Fibroblast of pulmonary artery (primary cell): Measurements from ENCODE around the gene CA10.

Experiments used
- DNase-seq: peaks from one replicate; pipeline ENCODE4 v3.0.0-alpha.2; 2010; ENCODE audit warnings: low read depth
- H3K4me3 ChIP-seq: replicated peaks from 2 replicates; pipeline ENCODE4 v1.5.1; 2011; ENCODE audit warnings: low read depth, mild to moderate bottlenecking, control low read depth, low read length, moderate library complexity
- TF ChIP-seq, protein P1 (sequence below): IDR thresholded peaks from 2 replicates; pipeline ENCODE4 v1.5.1; 2011; ENCODE audit warnings: mild to moderate bottlenecking, control low read depth, low read length, inconsistent platforms; ENCODE audit errors: missing control alignments

CA10 gene

DNA sequence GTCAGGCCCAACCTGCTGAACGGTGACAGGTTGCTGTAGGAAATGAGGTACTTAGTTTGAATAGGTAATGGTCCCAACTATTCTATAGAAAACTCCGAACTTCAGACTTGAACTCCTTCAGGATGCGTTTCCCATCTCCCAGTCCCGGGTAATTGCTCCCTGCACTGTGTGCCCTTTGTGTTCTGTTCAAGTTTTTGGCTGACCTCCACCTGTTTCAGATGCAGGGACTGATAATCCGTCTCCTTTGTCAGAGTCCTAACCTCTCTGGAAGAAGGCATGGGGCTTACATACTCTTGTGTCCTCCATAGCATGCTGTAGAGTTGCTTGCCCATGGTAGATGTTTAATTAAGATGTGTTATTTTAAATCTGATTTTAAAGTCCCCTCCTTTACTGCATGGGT, 547.7 kb downstream of the CA10 start:
- no peak for DNase-seq

DNA sequence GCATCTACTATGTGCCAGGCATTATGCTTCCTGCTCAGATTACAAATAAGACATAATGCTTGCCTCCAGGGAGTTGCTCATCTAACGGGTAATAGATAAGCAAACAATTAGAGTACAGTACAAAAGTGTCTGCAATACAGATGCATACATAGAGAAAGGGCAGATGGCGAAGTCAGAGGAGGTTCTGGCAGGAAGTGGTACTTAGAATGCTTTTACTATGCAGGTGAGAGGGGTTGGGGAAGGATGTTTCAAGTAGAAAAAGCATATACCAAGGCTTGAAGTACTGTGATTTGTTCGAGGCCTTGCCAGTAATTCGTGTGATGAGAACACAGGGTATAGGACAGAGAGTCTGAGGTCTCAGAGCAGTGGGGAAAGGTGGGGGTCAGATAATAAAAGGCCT, 548.4 kb downstream of the CA10 start:
- TF ChIP-seq, protein P1, sequence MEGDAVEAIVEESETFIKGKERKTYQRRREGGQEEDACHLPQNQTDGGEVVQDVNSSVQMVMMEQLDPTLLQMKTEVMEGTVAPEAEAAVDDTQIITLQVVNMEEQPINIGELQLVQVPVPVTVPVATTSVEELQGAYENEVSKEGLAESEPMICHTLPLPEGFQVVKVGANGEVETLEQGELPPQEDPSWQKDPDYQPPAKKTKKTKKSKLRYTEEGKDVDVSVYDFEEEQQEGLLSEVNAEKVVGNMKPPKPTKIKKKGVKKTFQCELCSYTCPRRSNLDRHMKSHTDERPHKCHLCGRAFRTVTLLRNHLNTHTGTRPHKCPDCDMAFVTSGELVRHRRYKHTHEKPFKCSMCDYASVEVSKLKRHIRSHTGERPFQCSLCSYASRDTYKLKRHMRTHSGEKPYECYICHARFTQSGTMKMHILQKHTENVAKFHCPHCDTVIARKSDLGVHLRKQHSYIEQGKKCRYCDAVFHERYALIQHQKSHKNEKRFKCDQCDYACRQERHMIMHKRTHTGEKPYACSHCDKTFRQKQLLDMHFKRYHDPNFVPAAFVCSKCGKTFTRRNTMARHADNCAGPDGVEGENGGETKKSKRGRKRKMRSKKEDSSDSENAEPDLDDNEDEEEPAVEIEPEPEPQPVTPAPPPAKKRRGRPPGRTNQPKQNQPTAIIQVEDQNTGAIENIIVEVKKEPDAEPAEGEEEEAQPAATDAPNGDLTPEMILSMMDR, result no peak
- H3K4me3 ChIP-seq, result no peak overlapping the region
- DNase-seq, result no peak

More for the DNA sequence above, 547.7 kb downstream of the CA10 start:
- TF ChIP-seq, protein P1, result no peak
- no peak overlapping the region for H3K4me3 ChIP-seq

GRCh38 chr17:51608251-51608933, 550.1 kb downstream of the CA10 start:
- no peak overlapping the region for H3K4me3 ChIP-seq
- TF ChIP-seq, protein P1, result no peak
- no peak for DNase-seq

DNA sequence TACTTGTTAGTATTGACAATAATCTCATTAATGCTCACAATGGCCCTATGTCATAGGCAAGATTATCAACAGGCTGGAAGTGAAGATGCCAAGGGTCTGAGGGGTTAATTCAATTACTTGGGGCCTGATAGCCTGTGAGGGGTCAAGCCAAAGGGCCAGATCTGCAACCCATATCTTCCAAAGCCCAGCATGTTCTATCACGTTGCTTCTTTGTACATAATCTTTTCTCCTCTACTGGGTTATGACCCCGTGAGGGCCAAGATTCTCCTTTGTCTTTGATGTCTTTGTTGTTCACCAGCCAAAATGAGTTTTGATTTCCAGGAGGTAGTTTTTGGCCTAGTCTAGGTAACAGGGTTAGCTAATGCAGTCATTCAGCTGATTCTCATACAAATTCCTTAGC, 551.0 kb downstream of the CA10 start:
- TF ChIP-seq, protein P1, result no peak
- no peak for DNase-seq

GRCh38 chr17:51604299-51605020, 554.1 kb downstream of the CA10 start:
- H3K4me3 ChIP-seq, result no peak overlapping the region
- TF ChIP-seq, protein P1, result no peak
- no peak for DNase-seq

More for the DNA sequence above, 551.0 kb downstream of the CA10 start:
- H3K4me3 ChIP-seq, result no peak overlapping the region

DNA sequence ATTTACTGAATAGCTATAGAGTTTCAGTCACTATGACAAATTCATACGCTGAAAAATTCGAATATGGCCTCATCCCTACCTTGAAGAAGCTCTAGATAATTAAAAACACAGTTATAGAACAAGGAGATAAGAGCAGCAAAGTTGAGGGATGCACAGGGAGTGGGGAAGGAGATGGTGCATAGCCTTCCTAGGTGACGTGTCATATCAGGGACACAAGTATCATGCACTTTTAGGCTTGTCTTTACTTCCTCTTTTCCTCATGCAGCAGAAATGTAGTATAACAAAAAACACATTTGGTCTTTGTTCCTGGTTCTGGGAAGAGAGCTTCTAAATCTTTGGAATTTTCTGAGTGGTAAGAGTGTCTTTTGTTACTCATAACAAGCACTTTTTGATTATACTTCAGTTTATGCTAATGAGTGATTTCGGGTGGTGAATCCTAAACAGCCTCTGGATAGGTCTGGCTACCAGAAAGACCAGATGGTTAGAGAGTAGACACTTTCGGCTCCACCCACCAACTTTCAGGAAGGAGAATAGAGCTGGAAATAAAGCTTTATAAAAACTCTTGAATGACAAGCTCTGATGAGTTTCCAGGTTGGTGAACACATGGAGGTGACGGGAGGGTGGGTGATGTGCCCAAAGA, 556.8 kb downstream of the CA10 start:
- TF ChIP-seq, protein P1, result no peak
- no peak overlapping the region for H3K4me3 ChIP-seq
- DNase-seq, result no peak
